ENCODE measurements around the gene OR4D2.
A peak's percentile ranks its signal among the peaks of the same experiment; 100 is the strongest.

The OR4D2 gene

DNA sequence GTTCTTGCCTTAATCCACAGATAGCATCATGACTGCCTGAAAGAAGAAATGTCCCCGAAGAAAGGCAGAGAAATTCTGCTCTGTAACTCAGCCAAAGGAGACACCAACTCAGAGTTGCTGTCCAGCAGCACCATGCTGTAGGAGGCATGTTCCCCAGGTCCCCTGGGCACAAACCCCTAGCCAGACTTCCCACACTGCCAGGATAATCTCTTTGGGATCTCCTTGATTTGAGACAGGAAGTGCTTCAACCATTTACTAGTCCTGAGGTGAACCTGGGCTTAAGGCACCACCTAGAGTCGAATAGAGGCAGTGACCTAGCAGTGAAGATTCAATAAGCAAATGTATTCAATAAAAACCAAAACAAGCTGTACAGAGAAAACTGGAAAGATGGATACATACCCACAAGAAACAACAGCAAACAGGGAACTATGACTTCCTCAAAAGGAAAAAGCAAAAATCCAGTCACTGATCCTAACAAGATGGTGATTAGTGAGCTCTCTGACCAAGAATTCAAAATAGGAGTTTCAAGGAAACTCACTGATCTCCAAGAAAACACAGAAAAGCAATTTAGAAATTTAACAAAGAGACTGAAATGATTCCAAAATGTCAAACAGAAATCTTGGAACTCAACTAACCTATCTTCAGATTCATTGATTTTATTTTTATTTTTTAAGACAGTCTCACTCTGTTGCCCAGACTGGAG is 5.7 kb downstream of the OR4D2 start:
- DNase-seq (ENCODE audit: low read depth, low spot score) = peak; percentile 17

DNA sequence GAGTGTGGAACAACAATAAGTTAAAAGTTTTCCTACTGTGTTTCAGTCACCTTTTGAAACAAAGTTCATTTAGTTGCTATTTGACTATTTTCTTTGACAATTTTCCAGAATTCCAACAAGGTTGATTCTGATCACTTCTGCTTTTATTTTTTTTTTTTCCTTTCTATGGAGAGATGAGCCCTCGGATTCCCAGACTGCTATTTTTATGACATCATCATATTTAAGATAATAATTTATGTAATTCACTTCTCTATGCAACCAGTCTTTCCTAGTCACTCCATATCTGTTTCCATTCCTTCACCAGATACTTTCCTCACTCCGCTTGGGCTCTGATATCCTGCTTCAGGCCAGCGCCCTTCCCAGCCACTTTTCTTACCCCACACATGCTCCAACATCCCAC is 8.1 kb downstream of the OR4D2 start:
- DNase-seq (ENCODE audit: low read depth, low spot score) = no peak

DNA sequence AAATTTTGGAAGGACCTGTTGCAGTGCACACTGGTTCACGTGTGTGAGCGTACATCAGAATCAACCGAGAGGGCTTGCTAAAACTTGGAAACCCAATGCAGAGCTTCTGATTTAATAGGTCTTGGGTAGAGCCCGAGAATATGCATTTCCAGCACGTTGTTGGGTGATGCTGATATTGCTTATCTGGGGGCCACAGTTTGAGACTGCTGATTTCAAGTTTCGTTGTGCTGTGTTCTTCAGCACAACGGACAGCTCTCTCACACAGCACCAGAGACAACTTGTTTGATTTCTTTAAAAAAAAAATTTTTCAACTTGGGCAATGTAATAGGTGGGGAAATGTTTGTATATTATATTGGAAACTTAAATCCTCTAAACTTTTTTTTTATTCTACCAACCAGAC is 9.4 kb downstream of the OR4D2 start:
- DNase-seq (ENCODE audit: low read depth, low spot score) = no peak

DNA sequence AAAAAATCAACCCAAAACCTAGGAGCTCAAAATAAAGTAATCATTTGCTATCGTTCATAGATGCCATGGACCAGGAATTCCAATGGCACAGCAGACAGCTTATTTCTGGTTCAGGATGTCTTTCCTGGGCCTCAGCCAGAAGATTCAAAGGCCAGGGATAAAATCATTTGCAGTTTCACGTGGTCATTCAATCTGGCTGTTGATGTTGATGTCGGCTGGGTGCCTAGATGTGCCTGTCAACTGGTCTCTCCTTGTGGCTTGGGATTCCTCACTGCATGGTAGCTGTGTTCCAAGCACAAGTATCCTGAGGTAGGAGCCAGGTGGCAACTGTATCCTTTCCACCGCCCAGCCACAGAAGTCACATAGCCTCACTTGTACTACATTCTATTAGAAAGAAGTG is 15.0 kb downstream of the OR4D2 start:
- no peak for DNase-seq (ENCODE audit: low read depth, low spot score)

DNA sequence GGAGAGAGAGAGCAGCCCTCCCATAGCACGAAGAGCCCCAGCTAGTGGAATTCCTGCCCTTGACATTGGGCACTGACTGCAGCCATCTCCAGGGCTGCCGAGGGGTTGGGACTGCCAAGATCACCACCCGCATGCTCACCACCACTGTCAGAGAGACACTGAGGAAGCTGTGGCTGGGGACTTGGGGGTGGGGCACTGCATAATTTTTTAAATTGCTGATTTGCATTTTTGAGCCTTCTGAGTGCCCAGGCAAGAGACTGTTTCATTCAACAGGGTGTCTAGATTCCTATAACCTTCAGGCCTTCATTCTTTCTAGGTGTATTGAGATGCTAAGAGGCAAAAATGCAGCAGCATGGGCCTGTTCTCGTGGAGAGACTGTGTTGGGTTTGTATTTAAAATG is 16.7 kb downstream of the OR4D2 start:
- no peak for DNase-seq (ENCODE audit: low read depth, low spot score)

DNA sequence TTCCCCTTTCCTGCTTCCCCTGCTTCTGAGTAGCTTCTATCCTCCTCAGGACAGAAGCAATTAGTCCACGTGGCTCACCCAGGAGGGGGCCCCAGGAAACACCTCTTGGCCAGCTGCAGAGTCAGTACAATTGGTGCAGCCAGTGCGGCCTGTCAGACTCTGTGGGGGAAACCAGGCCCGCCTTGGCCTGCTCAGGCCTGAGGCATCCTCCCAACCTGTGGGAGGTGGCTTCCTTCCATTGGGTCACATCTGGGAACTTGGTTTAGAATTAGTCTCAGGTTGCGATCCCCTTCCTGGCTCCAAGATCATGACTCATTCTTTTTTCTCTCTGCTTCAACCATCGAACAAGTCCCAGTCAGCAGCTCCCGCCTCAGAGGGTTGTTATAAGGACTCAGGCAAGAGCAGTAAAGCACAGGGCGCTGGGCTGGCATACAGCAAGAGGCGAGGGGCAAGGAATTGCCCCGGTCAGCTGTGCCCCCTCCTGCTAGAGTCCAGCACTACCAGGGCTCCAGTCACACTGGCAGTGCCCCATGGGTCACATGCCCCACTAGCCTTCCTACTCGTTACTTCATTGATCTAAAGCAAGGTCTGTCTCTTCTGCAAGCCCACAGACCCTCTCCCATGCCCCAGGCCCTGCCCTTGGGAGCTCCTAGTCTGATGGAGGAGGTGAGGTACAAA is 17.7 kb downstream of the OR4D2 start:
- no peak for DNase-seq (ENCODE audit: low read depth, low spot score)

DNA sequence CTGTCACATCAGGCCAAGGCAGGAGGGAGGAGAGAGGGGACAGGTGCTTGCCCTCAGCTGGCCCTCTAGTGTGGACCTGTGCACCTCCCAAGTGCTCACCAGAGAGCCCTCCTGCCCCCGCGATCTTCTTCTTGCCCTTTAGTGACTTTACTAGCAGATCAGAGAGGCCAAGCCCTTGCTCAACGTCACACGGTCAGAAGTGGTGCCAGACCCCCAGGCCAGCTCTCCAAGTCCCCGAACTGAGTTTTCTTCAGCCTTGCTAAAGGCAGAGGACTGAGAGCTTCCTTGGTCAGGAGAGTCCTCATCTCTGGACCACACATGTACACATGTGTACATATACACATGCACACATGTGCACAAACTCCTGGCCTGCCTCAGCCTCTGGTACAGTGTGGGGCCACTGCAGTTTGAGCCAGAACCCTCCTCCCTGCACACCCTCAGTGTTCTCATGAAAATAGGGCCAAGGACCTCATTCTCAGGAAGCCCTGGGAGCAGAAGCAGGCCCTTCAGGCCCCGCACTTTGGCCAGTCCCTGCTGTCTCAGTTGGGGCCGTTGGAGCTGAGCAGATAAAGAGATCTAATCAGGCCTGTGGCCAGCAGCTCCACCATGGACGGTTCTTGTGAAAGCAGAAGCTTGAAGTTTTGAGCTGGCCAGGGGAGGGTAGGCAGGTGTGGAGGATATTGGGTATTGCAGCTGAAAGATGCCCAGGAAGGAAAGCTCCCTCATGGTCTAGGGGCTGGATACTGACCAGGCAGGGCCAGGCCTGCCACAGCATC is 18.4 kb downstream of the OR4D2 start:
- DNase-seq (ENCODE audit: low read depth, low spot score) = no peak

DNA sequence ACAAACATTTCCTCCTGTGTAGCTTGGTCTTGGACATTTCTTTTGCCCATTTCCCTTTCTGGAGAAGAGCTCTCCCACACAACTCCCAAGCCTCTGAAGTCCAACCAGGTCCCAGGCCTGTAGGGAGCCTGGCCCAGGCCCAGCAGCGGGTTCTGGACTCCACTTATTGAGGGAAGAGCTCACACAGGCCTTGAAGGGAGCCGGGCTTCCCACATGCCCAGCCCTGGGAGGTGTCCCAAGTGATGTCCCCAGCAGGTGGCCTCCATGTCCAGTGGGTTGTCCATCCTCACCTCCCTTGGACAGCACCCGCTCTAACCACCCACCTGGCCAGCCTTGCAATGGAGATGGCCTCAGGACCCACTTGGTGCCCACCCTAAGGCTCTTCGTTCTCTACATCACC is 19.8 kb downstream of the OR4D2 start:
- DNase-seq (ENCODE audit: low read depth, low spot score) = no peak

DNA sequence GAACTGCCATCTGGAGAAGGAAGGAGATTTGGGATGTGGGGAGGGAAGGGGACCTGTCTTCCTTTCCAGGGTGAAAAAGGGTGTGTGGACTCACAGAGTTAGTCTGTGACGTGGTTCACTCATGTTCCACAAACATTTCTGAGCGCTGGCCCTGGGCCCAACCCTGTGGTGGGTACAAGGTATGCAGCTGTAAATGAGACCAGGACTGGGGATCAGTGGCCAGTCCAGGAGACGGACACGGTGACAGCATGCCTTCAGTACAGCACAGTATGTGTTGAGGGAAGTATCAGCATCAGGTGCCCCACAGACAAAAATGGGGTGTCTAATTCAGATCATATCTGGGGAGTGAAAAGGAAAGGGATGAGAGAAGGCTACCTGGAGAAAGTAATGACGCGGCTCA is 20.3 kb downstream of the OR4D2 start:
- no peak for DNase-seq (ENCODE audit: low read depth, low spot score)

DNA sequence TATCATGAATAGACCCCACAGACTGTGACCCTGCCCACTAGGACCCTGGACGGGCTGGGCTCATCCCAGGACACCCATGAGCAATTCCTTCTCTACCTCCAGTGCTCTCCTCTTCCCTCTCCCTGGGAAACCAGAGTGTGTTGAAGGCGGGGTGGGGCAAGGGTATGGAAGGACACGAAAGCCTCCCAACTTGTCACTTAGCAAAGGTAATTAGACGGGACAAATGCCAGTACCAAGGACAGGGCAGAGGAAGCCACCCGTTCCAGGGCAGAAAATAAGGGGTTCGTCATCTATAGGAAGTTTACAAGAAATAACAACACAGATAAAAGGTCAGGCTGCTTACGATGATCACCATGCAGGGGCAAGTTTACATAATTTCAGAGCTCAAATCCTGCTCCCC is 20.9 kb downstream of the OR4D2 start:
- DNase-seq (ENCODE audit: low read depth, low spot score) = no peak

DNA sequence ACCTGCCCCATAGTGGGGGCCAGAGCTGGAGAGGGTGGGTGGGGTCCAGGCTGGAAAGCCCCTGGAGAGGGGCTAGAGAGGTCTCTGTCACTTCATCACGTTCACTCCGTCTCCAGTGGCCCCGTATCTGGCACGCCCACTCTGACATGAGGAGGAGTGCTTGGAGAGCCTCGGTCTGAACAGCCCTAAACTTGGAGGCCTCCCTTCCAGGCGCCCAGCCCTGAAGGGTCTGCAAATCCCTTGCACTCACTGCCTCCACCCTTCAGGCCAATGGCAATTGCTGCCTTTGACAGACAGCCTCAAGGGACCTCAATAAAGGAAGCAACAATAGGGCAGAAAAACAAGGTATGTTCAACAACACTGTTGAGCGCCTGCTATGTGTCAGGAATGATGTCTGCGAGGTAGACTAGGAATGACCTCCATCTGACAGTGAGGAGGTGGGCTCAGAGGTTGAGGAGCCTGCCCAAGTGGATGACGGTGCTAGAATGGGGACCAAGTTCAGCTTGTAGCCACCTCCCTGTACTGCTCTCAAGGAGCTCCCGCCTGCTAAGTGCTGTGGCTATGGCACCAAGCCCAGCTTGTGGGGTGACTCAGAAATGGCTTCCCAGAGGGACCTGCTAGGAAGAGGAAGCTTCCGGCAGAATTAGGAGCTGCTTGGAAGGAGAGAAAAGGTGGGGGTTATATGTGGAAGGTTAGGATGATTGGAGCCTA is 22.8 kb downstream of the OR4D2 start:
- no peak for DNase-seq (ENCODE audit: low read depth, low spot score)

DNA sequence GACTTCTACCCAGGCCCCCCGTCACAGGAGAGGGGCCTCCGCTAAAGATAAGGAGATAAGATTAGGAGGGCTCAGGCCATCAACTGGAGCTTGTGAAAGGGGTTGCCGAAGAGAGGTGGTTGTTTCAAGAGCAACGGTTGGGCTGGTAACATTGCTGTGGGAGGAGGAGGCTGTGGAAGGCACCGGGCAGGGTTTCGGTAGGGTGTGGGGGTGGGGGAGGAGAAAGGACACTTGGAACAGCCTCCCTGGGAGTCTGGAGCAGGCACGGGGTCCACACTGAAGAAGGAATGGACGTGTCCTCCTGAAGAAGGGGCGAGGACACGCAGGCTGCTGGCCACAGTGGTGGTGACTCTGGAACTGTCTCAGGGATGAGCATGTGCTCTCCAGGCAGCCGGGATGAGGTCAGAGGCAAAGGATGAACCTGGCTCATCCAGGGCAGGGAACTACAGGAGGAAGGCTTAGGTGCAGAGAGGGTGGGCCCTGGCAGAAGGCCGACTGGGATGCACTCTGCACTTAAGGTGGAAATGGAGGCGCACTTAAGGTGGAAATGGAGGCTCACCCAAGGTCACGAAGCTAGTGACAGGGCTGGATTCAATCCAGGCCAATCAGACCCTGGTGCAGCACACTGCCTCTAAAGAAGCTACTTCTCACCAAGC is 24.6 kb downstream of the OR4D2 start:
- no peak for DNase-seq (ENCODE audit: low read depth, low spot score)

DNA sequence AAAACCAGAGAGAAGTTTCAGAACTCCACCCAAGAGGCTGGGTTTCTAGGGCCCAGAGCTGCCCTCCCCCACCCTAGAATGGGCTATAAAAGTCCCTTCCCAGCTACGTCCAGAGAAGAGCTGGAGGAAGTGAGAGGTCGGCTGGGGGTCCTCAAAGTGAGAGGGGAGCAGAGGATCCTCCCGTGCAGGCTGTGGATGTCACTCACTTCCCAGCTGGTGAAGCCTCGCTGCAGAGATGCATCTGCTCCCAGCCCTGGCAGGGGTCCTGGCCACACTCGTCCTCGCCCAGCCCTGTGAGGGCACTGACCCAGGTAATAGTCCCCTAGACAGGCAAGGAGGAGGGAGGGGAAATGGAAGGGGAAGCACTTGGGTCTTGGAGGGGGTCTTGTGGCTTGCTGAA is 25.8 kb downstream of the OR4D2 start, which contains the start of gene EPX:
Gene EPX, plus strand, starts transcription at position 115 of the 400 bp plus-strand sequence. Its CDS starts 121 bp downstream, at position 236.
- no peak for DNase-seq (ENCODE audit: low read depth, low spot score)

DNA sequence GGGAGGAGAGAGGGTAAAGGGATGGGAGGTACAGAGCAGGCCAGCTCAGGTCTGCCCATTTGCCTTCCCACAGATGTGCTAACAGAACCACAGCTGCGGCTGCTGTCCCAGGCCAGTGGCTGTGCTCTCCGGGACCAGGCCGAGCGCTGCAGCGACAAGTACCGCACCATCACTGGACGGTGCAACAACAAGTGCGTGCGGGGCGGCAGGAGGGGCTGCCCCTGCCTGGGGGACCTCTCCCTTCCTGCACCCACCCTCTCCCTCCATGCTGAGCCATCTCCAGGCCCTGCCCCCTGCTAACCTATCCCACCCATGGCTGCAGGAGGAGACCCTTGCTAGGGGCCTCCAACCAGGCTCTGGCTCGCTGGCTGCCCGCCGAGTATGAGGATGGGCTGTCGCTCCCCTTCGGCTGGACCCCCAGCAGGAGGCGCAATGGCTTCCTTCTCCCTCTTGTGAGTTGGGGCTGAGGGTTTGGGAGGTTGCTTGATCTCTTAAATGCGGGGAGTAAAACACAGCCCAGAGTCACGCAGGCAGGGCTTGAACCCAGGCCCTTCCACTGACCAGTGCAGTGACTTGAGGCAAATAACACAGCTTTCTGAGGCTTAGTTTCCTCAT is 27.0 kb downstream of the OR4D2 start:
- no peak for DNase-seq (ENCODE audit: low read depth, low spot score)

DNA sequence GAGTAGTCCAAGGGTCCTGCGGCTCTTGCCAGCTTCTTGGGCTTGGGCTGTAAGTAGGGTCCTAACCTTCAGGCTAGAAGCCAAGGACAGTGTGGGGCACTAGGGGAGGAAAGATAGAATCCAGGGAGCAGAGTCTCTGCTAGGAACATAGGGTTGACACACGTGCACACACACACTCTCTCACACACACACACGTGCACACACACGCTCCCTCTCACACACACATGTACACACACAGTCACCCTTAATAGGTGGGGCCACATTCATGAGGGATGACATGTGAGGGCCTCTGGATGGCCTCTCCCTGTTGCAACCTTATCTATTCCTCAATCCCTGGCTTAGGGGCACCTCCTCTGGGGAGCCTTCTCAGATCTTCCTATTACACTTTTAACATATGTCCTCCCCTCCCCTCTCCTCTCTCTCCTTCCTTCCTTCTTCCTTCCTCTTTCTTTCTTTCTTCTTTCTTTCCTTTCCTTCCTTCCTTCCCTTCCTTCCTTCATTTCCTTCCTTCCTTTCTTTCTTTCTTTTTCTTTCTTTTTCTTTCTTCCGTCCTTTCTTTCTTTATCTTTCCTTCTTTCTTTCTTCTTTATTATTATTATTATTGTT is 28.8 kb downstream of the OR4D2 start:
- DNase-seq (ENCODE audit: low read depth, low spot score) = no peak

DNA sequence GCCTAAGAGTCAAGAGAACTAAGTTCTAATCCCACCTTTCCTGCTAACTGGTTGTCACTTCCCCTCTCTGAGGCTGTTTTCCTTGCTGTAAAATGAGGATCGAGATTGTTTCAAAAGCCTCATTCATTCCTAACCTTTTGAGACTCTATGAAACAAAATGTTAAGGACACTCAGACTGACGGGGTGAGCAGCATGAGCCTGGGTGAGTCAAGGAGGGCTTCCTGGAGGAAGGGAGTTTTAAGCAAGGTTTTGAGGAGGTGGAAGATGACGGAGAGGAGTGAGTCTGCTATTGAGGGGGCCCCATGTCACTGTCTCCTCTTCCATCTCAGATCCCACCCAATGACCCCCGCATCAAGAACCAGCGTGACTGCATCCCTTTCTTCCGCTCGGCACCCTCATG is 29.8 kb downstream of the OR4D2 start:
- DNase-seq (ENCODE audit: low read depth, low spot score) = no peak

DNA sequence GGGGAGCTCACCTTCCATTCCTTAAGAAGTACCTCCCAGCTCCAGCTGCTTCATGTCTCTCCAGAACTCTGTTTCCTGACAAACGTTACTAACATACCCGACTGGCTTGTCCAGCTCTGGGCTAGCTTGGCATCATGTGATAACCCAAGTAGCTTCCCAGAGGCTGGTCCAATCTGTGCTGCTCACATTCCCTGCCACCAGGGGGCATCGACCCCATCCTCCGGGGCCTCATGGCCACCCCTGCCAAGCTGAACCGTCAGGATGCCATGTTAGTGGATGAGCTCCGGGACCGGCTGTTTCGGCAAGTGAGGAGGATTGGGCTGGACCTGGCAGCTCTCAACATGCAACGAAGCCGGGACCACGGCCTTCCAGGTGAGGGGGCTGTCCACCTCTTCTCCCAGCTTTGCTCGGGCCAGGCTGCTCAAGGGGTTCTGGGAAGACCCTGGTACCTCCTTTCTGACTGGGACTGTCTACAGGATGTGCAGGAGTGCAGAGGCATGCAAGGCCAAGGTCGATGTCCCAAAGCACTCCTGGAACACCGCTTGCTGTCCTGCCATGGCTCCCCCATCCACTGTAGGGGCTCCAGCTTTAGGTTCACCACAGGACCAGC is 33.3 kb downstream of the OR4D2 start:
- DNase-seq (ENCODE audit: low read depth, low spot score) = peak; percentile 14

DNA sequence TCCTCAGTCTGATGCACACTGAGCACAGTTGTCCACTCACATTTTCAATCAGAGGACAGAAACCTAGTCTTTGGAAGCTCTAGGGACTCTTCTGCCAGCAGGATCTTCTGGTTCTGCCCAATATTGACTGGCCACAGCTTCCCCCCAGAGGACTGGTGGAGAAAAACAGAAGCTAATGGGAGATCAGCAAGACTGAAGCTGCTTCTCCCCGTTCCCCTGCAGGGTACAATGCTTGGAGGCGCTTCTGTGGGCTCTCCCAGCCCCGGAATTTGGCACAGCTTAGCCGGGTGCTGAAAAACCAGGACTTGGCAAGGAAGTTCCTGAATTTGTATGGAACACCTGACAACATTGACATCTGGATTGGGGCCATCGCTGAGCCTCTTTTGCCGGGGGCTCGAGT is 36.1 kb downstream of the OR4D2 start:
- no peak for DNase-seq (ENCODE audit: low read depth, low spot score)

DNA sequence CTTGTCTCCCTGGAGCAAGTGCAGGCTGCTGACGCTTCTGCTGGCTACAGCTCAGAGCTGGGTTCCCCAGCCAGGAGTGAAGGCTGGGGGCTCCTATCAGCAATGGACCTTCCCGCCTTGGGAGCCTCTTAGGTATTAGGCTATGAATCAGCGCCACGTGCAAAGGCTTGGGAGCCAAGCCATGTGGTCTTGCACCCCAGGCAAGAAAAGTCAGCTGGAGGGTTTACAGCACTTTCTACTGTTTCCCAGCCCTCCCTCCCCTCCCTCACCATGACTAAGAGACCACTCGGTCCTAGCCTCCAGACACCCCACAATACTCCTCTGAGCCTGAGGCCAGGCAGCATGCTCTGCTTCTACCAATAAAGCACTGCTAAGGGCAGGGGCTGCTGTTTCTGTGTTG is 38.0 kb downstream of the OR4D2 start:
- no peak for DNase-seq (ENCODE audit: low read depth, low spot score)

DNA sequence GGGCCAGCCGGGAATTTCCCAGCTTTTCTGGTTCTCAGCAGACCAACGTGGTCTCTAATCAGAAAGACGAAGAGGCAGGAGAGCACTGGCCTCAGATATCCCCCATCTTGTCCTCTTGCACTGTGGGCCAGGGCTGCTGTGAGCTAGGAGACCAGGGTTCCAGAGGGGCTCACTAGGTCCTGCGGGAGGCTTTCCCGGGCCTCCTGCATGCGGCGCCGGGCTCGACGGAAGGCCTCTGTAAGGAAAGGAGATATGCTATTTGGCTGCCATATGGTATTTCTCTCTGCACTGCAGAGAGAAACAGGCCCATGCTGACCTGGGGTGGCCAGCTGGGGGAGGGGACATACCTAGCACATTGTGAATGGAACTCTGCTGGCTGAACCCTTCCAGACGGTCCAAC is 39.2 kb downstream of the OR4D2 start:
- DNase-seq (ENCODE audit: low read depth, low spot score) = no peak

Data from activated CD4-positive, CD25-positive, alpha-beta regulatory T cell treated with anti-CD3 and anti-CD28 coated beads, Interleukin-2, amount 50 U/mL, for 16 hours (primary cell).